AG20443 (cell line): ENCODE data around the gene ALK.

Experiments
- DNase-seq: peaks from one replicate; pipeline ENCODE4 v3.0.0; 2012; ENCODE audit warnings: low spot score, mixed read lengths

ALK gene

DNA sequence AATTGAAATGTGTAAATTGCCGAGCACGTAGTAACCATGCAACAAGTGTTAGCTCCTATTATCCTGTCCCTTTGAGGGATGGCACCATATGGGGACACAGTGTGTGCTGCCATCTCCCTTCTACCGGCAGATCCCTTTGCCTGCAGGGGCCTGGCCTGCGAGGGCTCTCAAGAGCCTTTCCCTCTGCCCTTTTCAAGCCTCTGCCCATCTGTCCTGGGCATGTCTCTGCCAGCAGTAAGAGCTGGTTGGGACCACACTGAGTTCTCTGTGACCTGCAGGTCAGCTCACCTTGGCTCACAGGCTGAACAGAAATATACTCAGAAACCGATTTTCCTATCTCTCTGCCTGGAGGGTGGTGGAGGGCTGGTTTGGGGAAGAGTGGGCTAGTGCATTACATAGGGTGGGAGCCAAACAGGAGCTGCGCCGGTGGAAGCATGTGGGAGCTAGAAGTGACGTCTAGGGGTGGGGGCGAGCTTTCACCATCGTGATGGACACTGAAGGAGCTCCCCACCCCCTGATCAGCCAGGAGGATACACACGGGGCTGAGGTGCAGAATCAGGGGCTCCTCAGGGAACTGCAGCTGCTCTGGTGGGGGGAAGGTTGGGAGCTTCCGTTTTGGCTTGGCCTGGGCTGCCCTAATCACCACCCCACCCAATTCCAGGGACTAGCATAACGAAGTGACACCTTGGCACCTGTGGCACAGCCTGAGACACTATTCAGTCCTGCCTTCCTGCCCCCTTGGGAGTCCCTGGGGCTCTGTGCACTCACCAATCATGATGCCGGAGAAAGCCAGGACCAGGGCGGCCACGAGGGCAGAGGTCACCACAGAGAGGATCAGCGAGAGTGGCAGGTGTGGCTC is 696.5 kb downstream of the ALK start:
- no peak for DNase-seq

DNA sequence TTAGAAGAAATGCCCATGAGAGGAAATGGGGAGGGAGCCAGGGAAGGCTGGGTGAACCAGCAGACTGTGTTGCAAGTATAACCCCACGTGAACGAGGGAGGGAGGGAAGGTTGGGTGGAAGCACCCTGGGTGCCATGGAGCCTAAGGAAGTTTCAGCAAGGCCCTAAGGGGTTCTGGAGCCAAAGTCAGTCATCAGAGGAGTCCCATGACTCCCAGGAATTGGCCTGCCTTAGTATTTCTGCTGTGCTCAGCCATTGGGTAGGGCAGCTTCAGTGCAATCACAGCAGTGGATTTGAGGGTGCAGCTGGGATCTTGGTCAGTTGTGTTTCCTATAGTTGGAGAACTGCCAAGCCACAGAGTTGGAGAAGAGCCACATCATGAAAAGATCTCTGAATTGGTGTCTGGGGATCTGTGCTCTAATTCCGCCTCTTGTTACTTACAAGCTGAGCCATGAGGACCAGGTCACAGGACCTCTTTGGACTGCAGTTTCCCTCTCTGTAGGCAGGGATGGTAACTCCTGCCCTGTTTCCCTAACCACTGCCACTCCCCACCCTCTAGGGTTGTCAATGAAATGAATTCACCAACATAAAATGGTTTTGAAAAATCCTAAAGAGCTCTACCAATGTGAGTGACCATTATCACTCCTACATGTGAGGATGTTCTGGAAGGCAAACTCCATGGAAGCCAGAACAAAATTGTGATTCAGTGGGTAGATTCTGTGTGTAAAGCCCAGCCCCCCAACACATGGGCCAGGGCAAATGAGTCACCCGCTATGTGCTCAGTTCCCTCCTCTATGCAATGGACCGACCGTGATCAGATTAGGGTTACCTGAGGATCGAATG is 697.3 kb downstream of the ALK start:
- no peak for DNase-seq

DNA sequence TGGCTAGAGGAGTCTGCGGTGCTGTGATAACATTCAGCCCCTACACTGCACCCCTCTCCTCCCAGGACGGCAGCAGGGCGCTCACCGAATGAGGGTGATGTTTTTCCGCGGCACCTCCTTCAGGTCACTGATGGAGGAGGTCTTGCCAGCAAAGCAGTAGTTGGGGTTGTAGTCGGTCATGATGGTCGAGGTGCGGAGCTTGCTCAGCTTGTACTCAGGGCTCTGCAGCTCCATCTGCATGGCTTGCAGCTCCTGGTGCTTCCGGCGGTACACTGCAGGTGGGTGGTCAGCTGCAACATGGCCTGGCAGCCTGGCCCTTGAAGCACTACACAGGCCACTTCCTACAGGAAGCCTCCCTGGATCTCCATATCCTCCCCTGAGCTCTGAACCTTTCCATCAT is 698.1 kb downstream of the ALK start:
- DNase-seq: no peak

DNA sequence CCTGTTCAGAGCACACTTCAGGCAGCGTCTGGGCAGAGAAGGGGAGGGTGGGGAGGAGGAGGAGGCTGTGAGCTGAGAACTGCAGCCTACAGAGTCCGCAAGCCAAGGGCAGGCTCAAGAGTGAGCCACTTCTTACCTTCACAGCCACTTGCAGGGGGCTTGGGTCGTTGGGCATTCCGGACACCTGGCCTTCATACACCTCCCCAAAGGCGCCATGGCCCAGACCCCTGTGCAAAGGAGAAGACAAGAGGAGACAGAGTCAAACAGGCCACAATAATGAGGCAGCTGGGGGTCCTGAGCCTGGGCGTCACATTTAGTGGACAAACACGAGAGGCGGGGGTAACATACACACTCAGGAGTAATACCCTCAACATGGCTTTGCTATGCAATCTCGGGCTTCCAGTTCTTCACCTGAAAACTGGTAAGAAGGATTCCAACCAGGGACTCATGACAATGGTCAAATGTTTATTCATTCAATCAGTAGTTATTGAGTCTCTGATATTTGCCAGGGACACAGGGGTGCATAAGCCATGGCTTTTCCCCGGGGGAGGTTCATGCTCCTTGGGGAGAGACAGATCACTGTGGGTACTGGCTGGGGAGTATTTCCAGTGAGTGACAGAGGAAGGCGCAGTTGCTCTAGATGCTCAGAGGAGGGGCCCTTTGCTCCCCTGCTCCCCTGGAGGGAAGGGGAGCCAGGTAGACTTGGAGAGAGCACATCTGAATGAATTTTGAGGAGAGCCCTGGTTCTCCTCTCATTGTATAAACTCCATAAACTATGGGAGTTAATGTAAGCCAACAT is 698.8 kb downstream of the ALK start:
- no peak for DNase-seq

DNA sequence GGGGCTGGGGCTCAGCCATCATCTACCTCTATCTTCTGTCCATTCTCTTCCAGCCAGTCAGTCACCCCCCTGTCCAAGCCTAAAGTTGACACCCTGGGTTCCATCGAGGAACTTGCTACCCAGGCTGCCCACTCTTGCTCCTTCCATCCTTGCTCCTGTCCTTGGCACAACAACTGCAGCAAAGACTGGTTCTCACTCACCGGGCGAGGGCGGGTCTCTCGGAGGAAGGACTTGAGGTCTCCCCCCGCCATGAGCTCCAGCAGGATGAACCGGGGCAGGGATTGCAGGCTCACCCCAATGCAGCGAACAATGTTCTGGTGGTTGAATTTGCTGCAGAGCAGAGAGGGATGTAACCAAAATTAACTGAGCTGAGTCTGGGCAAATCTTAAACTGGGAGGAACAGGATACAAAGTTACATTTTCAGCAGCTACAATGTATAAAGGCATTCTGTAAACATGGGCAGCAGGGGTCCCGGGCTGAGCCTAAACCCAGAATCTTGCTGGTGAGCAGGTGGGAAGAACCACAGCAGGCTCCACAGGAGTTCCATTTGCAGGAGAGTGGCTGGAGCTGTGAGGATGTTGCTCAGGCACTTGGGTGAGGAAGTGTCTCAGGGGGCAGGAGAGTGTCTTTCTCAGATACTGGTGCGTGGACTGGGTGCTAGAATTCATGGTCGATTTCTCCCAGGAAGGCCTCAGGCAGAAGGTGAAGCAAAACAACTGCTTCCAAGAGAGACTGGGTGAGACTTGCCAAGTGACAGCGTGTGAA is 700.7 kb downstream of the ALK start:
- no peak for DNase-seq

DNA sequence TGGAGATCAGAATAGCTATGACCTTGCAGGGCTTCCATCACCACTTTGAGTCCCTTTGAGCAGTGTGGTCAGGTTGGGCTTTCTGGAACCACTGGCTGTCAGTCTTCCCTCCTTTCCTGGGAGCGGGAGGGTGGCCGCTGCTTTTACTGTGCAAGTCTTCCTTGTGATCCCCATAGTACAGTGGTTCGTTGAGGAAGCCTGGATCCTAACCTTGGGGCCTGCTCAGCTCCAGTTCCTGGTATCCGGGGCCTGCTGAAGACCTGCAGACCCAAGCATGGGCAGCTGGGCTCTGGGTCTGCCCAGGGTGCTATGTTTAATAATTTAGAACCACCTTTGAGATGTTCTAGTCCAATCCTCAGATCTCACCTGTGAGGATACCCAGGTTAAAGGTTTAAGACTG is 702.0 kb downstream of the ALK start:
- no peak for DNase-seq

DNA sequence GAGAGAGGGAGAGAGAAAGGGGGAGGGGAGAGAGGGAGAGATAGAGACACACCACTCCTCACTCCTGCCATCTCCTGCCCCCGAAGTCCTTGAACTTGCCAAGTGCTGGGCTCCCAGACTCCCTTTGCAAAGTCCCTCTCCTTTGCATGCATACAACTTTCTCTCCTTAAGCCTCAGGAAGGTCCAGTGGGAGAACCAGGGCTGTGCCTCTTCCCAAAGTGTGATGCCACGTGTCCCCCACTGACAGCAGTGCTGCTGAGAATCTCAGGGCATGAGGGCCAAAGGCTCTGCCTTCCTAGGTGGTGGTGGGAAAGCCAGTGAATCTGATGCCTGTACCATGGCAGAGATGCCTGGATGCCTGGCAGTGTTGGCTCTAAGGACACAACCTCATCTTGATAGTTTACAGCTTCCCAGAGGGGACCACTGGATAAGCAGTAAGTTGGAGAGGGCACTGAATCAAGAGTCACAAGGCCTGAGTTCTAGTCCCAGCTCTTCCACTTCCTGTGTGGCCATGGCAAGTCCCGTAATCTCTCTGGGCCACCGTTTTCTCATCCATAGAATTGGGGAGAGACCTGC is 702.7 kb downstream of the ALK start:
- no peak for DNase-seq

DNA sequence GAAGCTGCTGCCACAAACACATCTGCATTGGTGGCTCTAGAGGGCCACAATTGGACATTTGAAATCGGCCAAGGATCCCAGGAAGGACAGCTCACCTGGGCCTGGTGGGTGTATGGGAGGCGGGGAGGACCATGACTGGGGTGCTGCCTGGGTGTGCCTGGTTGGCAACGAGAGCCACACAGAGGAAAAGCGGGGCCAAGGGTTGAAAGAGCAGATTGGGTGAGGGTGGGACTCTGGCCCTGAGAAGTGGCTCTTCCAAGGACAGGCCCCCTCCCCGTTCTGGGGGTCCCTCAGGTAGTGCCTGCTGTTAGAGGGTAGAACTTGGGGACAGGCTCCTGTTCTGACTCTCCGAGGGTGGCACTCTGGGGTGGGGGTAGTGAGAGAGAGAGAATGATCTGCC is 703.3 kb downstream of the ALK start:
- DNase-seq: no peak

DNA sequence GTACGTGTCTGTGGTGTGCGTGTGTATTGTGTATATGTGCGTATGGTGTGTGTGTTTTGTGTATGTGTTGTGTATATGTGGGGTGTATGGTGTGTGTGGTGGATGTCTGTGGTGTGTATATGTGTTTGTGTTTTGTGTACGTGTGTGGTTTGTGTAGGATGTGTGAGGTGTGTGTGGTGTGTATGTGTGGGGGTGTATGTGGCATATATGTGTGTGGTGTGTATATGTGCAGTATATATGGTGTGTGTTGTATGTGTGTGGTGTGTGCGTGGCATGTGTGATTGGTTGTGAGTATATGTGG is 704.8 kb downstream of the ALK start:
- DNase-seq: no peak

DNA sequence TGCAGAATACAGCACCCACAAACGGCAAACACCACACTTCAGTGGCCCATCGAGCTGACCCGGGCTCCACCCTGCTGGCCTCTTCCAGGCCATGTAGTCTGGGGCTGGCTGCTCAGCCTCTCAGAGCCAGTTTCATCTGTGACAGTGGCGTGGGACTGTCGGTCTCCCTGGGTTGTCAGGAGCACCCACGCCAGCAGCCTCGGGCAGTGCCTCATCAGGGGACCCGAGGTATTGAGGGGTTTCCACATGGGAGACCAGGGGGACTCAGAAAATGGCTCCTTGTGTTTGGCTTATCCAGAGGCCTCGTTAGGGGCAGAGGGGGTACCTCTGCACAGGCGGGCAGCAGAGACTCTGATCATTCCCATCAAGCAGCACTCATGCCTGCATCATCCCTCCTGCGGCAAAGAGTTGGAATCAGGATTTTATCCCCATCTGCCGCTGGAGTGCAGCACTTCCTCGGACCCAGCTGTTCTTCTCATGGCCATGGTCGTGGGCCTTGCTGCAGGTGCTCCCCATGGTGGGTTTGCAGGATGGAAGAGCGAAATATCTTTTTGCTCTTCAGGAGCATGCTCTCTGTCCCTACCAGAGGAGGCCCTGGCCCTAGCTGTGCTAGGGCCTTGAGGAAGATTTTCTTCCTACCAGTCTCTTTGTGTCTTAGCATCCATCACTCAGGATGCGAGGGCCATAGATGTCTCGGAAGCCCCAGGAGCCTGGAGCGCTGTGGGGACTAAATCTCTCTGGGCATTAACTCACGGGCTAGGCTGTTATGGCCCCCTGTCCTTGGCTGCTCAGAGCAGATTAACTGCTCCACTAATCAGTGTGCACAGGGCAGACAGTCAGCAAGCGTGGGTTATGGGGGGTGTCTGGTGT is 705.4 kb downstream of the ALK start:
- DNase-seq: no peak

DNA sequence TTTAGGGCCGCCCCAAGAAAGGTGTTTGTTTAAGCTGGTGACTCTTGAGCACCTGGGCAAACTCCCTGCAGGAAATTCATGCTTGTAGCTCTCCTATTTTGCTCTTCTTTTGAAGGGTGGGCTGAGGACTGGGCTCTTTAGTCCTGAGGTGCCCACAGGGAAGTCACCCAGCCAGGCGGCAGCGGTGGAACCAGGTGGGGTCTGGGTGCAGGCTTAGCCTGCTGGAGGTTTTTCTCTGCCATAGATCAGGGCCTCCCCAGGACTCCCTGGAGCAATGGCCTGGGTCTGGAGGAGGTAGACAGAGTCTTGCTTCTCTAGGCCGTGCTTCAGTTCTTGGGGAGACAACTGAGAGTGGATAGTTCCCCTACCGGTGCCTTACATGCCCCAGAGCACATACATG is 706.3 kb downstream of the ALK start:
- no peak for DNase-seq

DNA sequence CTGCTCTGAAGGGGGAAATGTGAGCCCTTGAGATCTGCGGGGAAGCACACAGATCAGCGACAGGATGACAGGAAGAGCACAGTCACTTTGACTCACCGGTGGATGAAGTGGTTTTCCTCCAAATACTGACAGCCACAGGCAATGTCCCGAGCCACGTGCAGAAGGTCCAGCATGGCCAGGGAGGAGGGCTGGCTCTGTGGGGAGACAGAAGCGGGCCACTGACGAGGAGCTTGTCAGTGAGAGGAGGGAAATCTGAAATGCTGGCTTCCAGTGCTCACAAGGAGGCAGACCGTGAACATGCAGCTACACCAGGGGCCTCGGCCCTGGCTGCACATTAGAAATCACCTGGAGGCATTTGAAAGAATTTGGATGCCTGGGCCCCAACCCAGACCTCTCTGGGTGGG is 707.5 kb downstream of the ALK start:
- DNase-seq: no peak

DNA sequence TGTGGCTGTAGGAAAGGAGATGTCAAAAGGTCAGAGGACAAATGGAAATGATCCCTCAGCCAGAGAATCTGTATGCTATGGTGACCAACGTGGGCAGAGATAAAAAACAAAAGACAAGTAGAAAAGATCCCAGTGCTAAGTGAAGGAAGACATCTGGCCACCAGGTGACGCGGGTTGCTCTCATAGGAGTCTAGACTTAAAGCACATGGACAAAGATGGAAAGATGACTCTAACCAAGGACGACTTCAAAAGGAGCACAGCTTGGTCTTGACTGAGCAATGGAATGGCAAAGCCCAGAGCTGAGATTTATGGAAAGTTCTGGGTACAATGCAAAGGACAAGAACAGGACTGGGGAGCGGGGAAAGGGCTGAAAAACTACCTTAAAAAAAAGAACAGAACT is 709.4 kb downstream of the ALK start:
- no peak for DNase-seq

DNA sequence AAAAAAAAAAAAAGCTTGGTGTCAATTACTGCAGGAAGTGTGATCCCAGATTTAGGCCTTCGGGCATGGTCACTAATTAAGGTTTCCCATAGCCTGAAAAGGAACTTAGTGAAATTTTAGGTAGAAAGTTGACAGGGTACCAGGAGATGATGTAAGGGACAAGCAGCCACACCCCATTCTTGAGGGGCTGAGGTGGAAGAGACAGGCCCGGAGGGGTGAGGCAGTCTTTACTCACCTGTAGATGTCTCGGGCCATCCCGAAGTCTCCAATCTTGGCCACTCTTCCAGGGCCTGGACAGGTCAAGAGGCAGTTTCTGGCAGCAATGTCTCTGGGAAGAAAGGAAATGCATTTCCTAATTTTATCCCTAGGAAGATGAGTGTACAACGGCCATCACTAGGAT is 711.8 kb downstream of the ALK start:
- DNase-seq: no peak

DNA sequence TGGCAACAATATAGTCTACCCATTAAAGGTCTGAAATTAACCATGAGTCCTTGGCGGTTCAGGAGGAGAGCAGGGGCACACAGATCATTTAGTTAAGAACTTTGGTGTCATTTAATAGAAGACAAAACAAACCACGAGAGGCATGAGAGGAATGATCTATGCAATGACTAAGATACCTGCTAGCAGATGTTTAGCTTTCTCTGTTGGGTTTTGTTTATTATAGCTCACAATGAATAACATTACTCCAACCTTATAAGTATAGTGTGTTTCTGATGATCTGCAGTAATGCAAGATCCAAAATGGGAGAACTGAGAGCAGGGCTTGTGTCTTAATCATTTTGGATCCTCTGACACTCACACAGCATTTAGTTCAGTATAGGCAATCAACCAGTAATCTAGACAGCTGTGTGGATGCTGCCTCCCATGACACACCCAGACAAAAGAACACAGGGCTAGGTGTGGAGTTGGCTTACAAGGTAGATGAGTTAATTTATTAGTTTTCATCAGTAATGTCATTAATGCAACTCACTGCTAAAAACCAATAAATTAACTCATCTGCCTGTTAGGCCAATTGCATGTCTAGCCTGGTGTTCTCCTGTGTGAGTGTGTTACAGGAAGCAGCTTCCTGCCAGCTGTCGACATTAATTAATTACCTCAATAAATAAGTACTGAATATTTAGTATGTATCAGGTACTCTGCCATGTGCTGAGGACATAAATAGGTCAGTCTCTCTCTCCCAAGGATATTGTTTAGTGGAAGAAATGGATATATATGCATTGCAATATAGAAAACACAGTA is 713.8 kb downstream of the ALK start:
- no peak for DNase-seq

DNA sequence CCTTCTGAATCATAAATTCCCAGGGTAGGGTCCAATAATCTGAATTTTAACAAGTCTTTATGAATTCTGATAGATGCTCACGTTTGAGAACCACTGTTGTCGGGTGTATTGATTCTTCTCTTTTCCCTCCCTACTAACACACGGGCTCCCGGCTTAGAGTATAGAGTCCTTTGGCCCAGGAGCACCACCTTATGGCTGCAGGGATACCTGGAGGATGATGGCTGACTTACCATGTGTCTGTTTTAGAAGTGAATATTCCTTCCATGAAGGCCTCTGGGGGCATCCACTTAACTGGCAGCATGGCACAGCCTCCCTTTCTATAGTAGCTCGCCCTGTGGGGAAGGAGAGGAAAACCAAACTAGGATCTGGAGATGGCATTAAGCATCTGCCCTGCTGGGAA is 714.4 kb downstream of the ALK start:
- DNase-seq: no peak

DNA sequence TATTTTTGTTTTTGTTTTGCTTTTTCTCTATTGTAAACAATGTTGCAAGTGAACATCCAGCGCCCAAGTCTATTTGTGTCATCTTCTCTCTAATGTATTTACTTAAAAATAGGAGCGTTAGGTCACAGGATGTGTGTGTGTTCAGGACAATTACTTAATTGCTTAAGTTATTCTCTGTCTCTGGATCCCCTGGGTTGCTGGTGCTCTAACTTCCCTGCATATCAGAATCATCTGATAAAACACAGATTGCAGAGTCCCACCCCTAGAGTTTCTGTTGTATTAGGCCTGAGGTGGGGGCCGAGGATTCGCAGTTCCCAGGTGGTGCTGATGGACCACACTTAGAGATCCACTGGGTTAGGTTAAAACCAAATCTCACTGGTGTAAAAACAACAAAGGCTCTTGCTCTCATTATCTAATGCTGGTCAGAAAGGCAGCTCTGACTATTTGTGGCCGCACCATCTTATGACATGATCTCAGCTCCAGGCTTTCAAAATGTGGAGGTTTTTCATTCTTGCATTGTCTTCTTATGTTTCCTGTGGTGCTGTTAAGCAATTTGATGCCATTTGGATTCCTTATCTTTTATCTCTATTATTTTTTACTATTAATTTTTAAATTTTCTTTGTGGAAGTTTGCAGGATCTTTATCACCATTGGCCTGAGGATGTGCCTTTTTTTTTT is 718.4 kb downstream of the ALK start:
- no peak for DNase-seq

DNA sequence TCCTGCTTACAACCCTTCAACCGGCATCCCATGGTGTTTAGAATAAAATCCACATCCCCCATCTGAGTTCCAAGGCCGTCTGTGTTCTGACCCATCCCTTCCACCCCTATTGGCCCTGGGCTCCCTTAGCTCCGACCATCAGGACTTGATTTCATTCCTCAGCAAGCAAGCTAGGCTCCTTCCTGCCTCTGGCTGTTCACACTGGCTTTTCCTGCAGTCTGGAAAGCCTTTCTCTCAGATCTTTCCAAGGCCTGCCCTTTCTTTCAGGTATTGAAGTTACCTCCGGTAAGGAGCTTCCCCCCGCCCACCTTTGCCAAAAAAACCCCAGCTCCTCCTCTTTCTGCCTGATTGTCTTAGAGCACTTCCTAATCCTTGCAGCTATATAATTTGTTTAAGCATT is 719.4 kb downstream of the ALK start:
- DNase-seq: no peak
